K562 (cell line): ENCODE results near the gene ZNF487. TPM values are rescaled to one million over a fixed set of nuclear protein-coding genes. Genes with fewer than 3 reads are reported as not detected.

Experiments
- CC2D1A ChIP-seq: fragments of 450-650 bp; IDR thresholded peaks from 2 replicates; pipeline ENCODE4 v1.6.1; 2017; ENCODE audit warnings: mild to moderate bottlenecking
- CCNT2 ChIP-seq: IDR thresholded peaks from 2 replicates; pipeline ENCODE4 v1.6.1; 2011; ENCODE audit warnings: borderline replicate concordance, low read depth, mild to moderate bottlenecking, moderate library complexity, mixed read lengths, low read length; ENCODE audit not compliant: insufficient read length; ENCODE audit errors: extremely low read depth
- DIDO1 ChIP-seq: fragments of 450-650 bp; IDR thresholded peaks from 2 replicates; pipeline ENCODE4 v1.6.1; 2016; ENCODE audit warnings: low read depth, missing biosample characterization, missing genetic modification characterization
- FOXK2 ChIP-seq, 2 experiments: fragments of 450-650 bp; IDR thresholded peaks in 1 of 2; conservative IDR thresholded peaks in 1 of 2; 2 replicates each; pipeline ENCODE4 v1.6.1; 2016; ENCODE audit warnings: low read depth in 2 of 2, mild to moderate bottlenecking in 1 of 2
- FUS ChIP-seq: fragments of 200-400 bp; formaldehyde crosslinking; optimal IDR thresholded peaks from 2 replicates; pipeline ENCODE3; 2017; ENCODE audit warnings: low read depth, low read length
- KLF16 ChIP-seq: IDR thresholded peaks from 2 replicates; pipeline ENCODE4 v1.6.1; 2016; ENCODE audit warnings: antibody characterized with exemption
- MGA ChIP-seq: fragments of 450-650 bp; IDR thresholded peaks from 2 replicates; pipeline ENCODE4 v1.6.1; 2016; ENCODE audit warnings: mild to moderate bottlenecking, moderate library complexity
- NCOA2 ChIP-seq, 2 experiments: fragments of 450-650 bp; IDR thresholded peaks; 2 replicates each; pipeline ENCODE4 v1.6.1; 2018; ENCODE audit warnings: mild to moderate bottlenecking in 2 of 2, moderate library complexity in 1 of 2; ENCODE audit not compliant: partially characterized antibody in 2 of 2
- RNF219 ChIP-seq: fragments of 250-450 bp; sonication (Bioruptor Pico); IDR thresholded peaks from 2 replicates; pipeline ENCODE4 v1.5.0; 2022; ENCODE audit warnings: mild to moderate bottlenecking
- TCF15 ChIP-seq: fragments of 250-450 bp; sonication (Bioruptor Pico); IDR thresholded peaks from 2 replicates; pipeline ENCODE4 v1.8.0; 2022; ENCODE audit warnings: moderate library complexity, mild to moderate bottlenecking, inconsistent platforms
- THAP7 ChIP-seq: fragments of 250-450 bp; sonication (Bioruptor Pico); IDR thresholded peaks from 2 replicates; pipeline ENCODE4 v1.5.0; 2021
- ZNF695 ChIP-seq: fragments of 450-650 bp; formaldehyde crosslinking; IDR thresholded peaks from 2 replicates; pipeline ENCODE4 v1.4.0; 2020; ENCODE audit warnings: mild to moderate bottlenecking, moderate library complexity
- polyA plus RNA-seq, 8 experiments: library from polyadenylated mRNA; depleted of rRNA in 4 of 8; stranded (reverse) in 5 of 8; unstranded in 3 of 8; fragments of >200 nt; fragmentation: Nextera tagmentation in 2 of 8; fragmentation: Illumina TruSeq in 1 of 8; extraction: Ambion mirVana in 2 of 8; extraction: Trizol in 1 of 8; gene quantifications; 2 replicates each; pipeline versions ENCODE4 v1.2.1 to v1.2.3, GENCODE V29; 2011 to 2014; ENCODE audit warnings: inconsistent platforms in 1 of 8, missing spikeins in 1 of 8
- total RNA-seq, 7 experiments: library from RNA; depleted of rRNA in 6 of 7; stranded (reverse); fragments of >200 nt in 6 of 7; fragmentation: Illumina TruSeq in 2 of 7; extraction: Trizol in 2 of 7; gene quantifications; 2 replicates each; pipeline versions ENCODE4 v1.2.1 to v1.2.3, GENCODE V29; 2011 to 2021; ENCODE audit warnings: low replicate concordance in 1 of 7

Gene ZNF487
- total and polyA plus RNA-seq, 9 of the 15 experiments (the other 6 are each of a cell fraction or from before 2014, with no cell fraction given): 1.9 to 6.5 (median 4.2) TPM

- TF ChIP-seq MGA: peak; percentile 72; the same call in 1 of the 2 replicates
- TF ChIP-seq CC2D1A: peak; percentile 99
- peak; percentile 95 for TF ChIP-seq TCF15 (CRISPR knock-in tag)
- TF ChIP-seq NCOA2 (IDR thresholded peaks at IDR 0.05; ENCODE audit: partially characterized antibody in 2 of 2): peak in 1 of 2 experiments; percentile 95
- TF ChIP-seq FOXK2 (conservative IDR thresholded peaks at IDR 0.05 in 1 of 2, IDR thresholded peaks at IDR 0.05 in 1 of 2; ENCODE audit: low read depth in 2 of 2): peak; percentile 98 to 99
- no peak for TF ChIP-seq FUS
- TF ChIP-seq CCNT2: peak; percentile 99
- peak; percentile 87 for TF ChIP-seq THAP7 (CRISPR knock-in tag)
- TF ChIP-seq DIDO1: peak; percentile 42; the same call in 1 of the 2 replicates
- peak; percentile 99 for TF ChIP-seq KLF16
- TF ChIP-seq ZNF695 (CRISPR knock-in tag): peak; percentile 81; the same call in 1 of the 2 replicates
- no peak for TF ChIP-seq RNF219
Observed at GRCh38 chr10:43417950-43418768, 18.8 kb upstream of the ZNF487 start (continued).
